K562 (cell line): ENCODE data around the gene GLP2R. TPM values are rescaled to one million over a fixed set of nuclear protein-coding genes. Genes with fewer than 3 reads are reported as not detected.

Source experiments
- ATAC-seq: fragments of 200-7000 bp; cut with Tn5 transposase; 3 replicates; pipeline ENCODE4 v1.9.1; 2020; ENCODE audit warnings: moderate library complexity
- BruUV-seq: library from RNA; stranded (reverse); fragments of 400-500 nt; replicated peaks from 2 replicates; lab custom pipeline; 2021; lab: Mats Ljungman, UMichigan
- CTCF ChIA-PET: fragments of 300-600 bp; formaldehyde crosslinking; extraction: SDS; loops from one replicate; lab custom pipeline; 2021; ENCODE audit warnings: low intra/inter-chr PET ratio; lab: Yijun Ruan, JAX
- POLR2A ChIA-PET: fragments of 300-600, 350-650 bp; sonication (Branson Sonifier 250); formaldehyde crosslinking; extraction: SDS; loops from one replicate; lab custom pipeline; 2021; ENCODE audit warnings: antibody characterized with exemption, inconsistent platforms; lab: Yijun Ruan, JAX
- DNase-seq, 4 experiments: peaks; one replicate each; pipeline versions ENCODE4 v3.0.0 to v3.0.0-alpha.2; 2011 to 2018; ENCODE audit warnings: low spot score in 3 of 4, mixed read lengths in 3 of 4; ENCODE audit errors: extremely low read depth in 1 of 4
- FAIRE-seq: peaks from 2 replicates; lab custom pipeline; 2011; peaks lifted over from hg19 to GRCh38; lab: Jason Lieb, UNC
- H2AFZ ChIP-seq: 2 replicates; pipeline ENCODE4 v1.6.0; 2011; ENCODE audit warnings: low read depth, low read length, control low read depth, inconsistent platforms
- H3K27ac ChIP-seq: fragments of 200-600 bp; 3 replicates; pipeline ENCODE4 v1.8.0; 2011; ENCODE audit warnings: low read depth, mild to moderate bottlenecking, control low read depth, inconsistent platforms, low read length, moderate library complexity, mixed read lengths; ENCODE audit errors: extremely low read depth
- H3K27me3 ChIP-seq, 2 experiments: fragments of 300-600 bp in 1 of 2; 2 replicates in 1 of 2; 3 replicates in 1 of 2; pipeline versions ENCODE4 v1.6.0 to v1.8.0; 2011; ENCODE audit warnings: inconsistent platforms in 2 of 2, low read length in 2 of 2, mild to moderate bottlenecking in 1 of 2, mixed read lengths in 1 of 2, moderate library complexity in 1 of 2; ENCODE audit not compliant: control insufficient read depth in 2 of 2, insufficient read depth in 2 of 2
- H3K36me3 ChIP-seq: fragments of 300-600 bp; 3 replicates; pipeline ENCODE4 v1.8.0; 2011; ENCODE audit warnings: mild to moderate bottlenecking, low read length, inconsistent platforms; ENCODE audit not compliant: control insufficient read depth, insufficient read depth
- H3K4me1 ChIP-seq, 2 experiments: fragments of 200-600 bp in 1 of 2; replicated peaks in 1 of 2; 2 replicates in 1 of 2; 3 replicates in 1 of 2; pipeline versions ENCODE4 v1.5.1 to v1.8.0; 2011; ENCODE audit warnings: inconsistent platforms in 2 of 2, low read length in 2 of 2, mild to moderate bottlenecking in 1 of 2, mixed read lengths in 1 of 2, moderate library complexity in 1 of 2; ENCODE audit not compliant: control insufficient read depth in 2 of 2, insufficient read depth in 2 of 2
- H3K4me2 ChIP-seq: 2 replicates; pipeline ENCODE4 v1.6.1; 2011; ENCODE audit warnings: low read length, control low read depth, inconsistent platforms, mixed read lengths; ENCODE audit not compliant: insufficient read depth
- H3K4me3 ChIP-seq: fragments of 200-600 bp; sonication (generic), shearing (Covaris generic); 2 replicates; pipeline ENCODE4 v1.5.1; 2016; ENCODE audit warnings: control low read depth, inconsistent platforms
- H3K79me2 ChIP-seq: fragments of 200-600 bp; 3 replicates; pipeline ENCODE4 v1.8.0; 2011; ENCODE audit warnings: low read length, inconsistent platforms; ENCODE audit not compliant: control insufficient read depth, insufficient read depth
- H3K9ac ChIP-seq, 2 experiments: 2 replicates each; pipeline versions ENCODE4 v1.6.0 to v1.6.1; 2011; ENCODE audit warnings: low read depth in 2 of 2, low read length in 2 of 2, control low read depth in 1 of 2, inconsistent platforms in 1 of 2, mild to moderate bottlenecking in 1 of 2, mixed read lengths in 1 of 2; ENCODE audit not compliant: insufficient read depth in 1 of 2
- H3K9me1 ChIP-seq: one replicate; pipeline ENCODE4 v1.6.0; 2011; ENCODE audit warnings: inconsistent platforms, mild to moderate bottlenecking, low read length, moderate library complexity; ENCODE audit not compliant: control insufficient read depth, insufficient read depth
- H3K9me3 ChIP-seq: replicated peaks from 2 replicates; pipeline ENCODE4 v1.5.1; 2011; ENCODE audit warnings: low read depth, low read length, inconsistent platforms; ENCODE audit not compliant: control insufficient read depth, insufficient read depth
- H4K20me1 ChIP-seq: replicated peaks from 2 replicates; pipeline ENCODE4 v1.6.1; 2011; ENCODE audit warnings: low read length, inconsistent platforms, mixed read lengths; ENCODE audit not compliant: control insufficient read depth, insufficient read depth
- CREB1 ChIP-seq, 2 experiments: sonication (generic) in 1 of 2; formaldehyde crosslinking in 1 of 2; IDR thresholded peaks; 2 replicates each; pipeline versions ENCODE4 v1.6.1 to v1.8.0; 2012 to 2022; ENCODE audit warnings: inconsistent platforms in 1 of 2, mild to moderate bottlenecking in 1 of 2, missing genetic modification reagents in 1 of 2, moderate library complexity in 1 of 2
- FOXM1 ChIP-seq, 2 experiments: fragments of 450-650 bp in 1 of 2; sonication (generic) in 1 of 2; formaldehyde crosslinking in 1 of 2; IDR thresholded peaks; 2 replicates each; pipeline versions ENCODE4 v1.6.1 to v1.9.0; 2017 to 2022; ENCODE audit warnings: low read depth in 2 of 2, mild to moderate bottlenecking in 2 of 2, missing genetic modification reagents in 1 of 2, moderate library complexity in 1 of 2
- HSF4 ChIP-seq: fragments of 250-450 bp; sonication (Bioruptor Pico); IDR thresholded peaks from 2 replicates; pipeline ENCODE4 v2.1.2; 2022; ENCODE audit warnings: mild to moderate bottlenecking, moderate library complexity, borderline replicate concordance
- LARP7 ChIP-seq: fragments of 450-650 bp; IDR thresholded peaks from 2 replicates; pipeline ENCODE4 v1.6.1; 2016
- NCOA1 ChIP-seq: fragments of 450-650 bp; IDR thresholded peaks from 2 replicates; pipeline ENCODE4 v1.6.1; 2016; ENCODE audit warnings: low read depth
- RB1 ChIP-seq: fragments of 450-650 bp; IDR thresholded peaks from 2 replicates; pipeline ENCODE4 v1.6.1; 2017; ENCODE audit warnings: low read depth, mild to moderate bottlenecking
- WGBS: fragments of 100-300 bp; shearing (Covaris generic); methylation state at CpG from one replicate; pipeline ENCODE4 v1.1.6; 2016; ENCODE audit warnings: low coverage, mixed read lengths; ENCODE audit not compliant: insufficient coverage; ENCODE audit errors: missing lambda C conversion rate; 5-methylcytosine and 5-hydroxymethylcytosine counted together
- in situ Hi-C: fragments of 300-500 bp; cut with MboI; formaldehyde crosslinking; loops from 4 replicates; pipeline ENCODE4 v1.15.0; 2018; ENCODE audit warnings: inconsistent platforms, mixed read lengths
- intact Hi-C: fragments of 100-400 bp; cut with micrococcal nuclease; formaldehyde crosslinking; loops from 2 replicates; pipeline ENCODE4 v1.14.2; 2022
- polyA plus RNA-seq, 8 experiments: library from polyadenylated mRNA; depleted of rRNA in 4 of 8; stranded (reverse) in 5 of 8; unstranded in 3 of 8; fragments of >200 nt; fragmentation: Nextera tagmentation in 2 of 8; fragmentation: Illumina TruSeq in 1 of 8; extraction: Ambion mirVana in 2 of 8; extraction: Trizol in 1 of 8; gene quantifications; 2 replicates each; pipeline versions ENCODE4 v1.2.1 to v1.2.3, GENCODE V29; 2011 to 2014; ENCODE audit warnings: inconsistent platforms in 1 of 8, missing spikeins in 1 of 8
- total RNA-seq, 7 experiments: library from RNA; depleted of rRNA in 6 of 7; stranded (reverse); fragments of >200 nt in 6 of 7; fragmentation: Illumina TruSeq in 2 of 7; extraction: Trizol in 2 of 7; gene quantifications; 2 replicates each; pipeline versions ENCODE4 v1.2.1 to v1.2.3, GENCODE V29; 2011 to 2021; ENCODE audit warnings: low replicate concordance in 1 of 7
- TF ChIP-seq, protein P1 (sequence below), 2 experiments: IDR thresholded peaks; 2 replicates each; pipeline ENCODE4 v1.6.1; 2011; ENCODE audit warnings: borderline replicate concordance in 1 of 2, control low read depth in 1 of 2, low read depth in 1 of 2, low read length in 1 of 2, mild to moderate bottlenecking in 1 of 2, mixed read lengths in 1 of 2, moderate library complexity in 1 of 2; ENCODE audit not compliant: insufficient read depth in 1 of 2, insufficient read length in 1 of 2, poor library complexity in 1 of 2, severe bottlenecking in 1 of 2; ENCODE audit errors: extremely low read depth in 1 of 2
- TF ChIP-seq, protein P2 (sequence below): sonication (generic); formaldehyde crosslinking; IDR thresholded peaks from 2 replicates; pipeline ENCODE4 v1.4.0; 2020; ENCODE audit warnings: mild to moderate bottlenecking, missing genetic modification reagents
- TF ChIP-seq, protein P3 (sequence below): sonication (generic); formaldehyde crosslinking; IDR thresholded peaks from 2 replicates; pipeline ENCODE4 v1.8.0; 2023; ENCODE audit warnings: missing genetic modification reagents, mild to moderate bottlenecking, borderline replicate concordance

The GLP2R gene
- total and polyA plus RNA-seq, 9 of the 15 experiments (the other 6 are each of a cell fraction or from before 2014, with no cell fraction given), result not detected

DNA sequence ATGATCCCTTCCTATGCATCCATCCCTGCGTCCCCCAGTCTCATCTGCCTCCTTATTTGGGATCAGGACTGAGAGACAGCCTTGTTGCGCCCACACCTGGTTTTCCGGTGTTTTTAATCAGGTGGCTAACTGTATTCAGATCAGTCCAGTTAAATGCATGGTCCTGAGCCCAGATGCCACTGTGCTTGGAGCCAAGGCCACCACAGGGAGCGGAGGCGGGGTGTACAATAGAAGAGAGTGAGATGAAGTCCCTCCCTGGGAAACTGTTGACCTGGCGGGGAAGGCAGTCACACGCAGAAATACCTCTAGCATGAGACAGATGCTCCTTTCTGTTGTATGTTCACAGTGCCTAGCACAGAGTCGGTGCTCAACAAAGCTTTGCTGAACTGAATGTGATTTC, 73.1 kb downstream of the GLP2R start (continued):
- no peak for TF ChIP-seq RB1
- no peak for TF ChIP-seq LARP7
- TF ChIP-seq, protein P1, sequence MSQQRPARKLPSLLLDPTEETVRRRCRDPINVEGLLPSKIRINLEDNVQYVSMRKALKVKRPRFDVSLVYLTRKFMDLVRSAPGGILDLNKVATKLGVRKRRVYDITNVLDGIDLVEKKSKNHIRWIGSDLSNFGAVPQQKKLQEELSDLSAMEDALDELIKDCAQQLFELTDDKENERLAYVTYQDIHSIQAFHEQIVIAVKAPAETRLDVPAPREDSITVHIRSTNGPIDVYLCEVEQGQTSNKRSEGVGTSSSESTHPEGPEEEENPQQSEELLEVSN (IDR thresholded peaks at IDR 0.05; ENCODE audit: borderline replicate concordance in 1 of 2, extremely low read depth in 1 of 2, insufficient read depth in 1 of 2, insufficient read length in 1 of 2, low read depth in 1 of 2, low read length in 1 of 2, poor library complexity in 1 of 2, severe bottlenecking in 1 of 2), result no peak
- TF ChIP-seq FOXM1 (IDR thresholded peaks at IDR 0.05; ENCODE audit: low read depth), result no peak
- TF ChIP-seq FOXM1 (CRISPR knock-in tag; IDR thresholded peaks at IDR 0.05; ENCODE audit: low read depth), result no peak
- TF ChIP-seq, all 486 proteins: peak for 0

DNA sequence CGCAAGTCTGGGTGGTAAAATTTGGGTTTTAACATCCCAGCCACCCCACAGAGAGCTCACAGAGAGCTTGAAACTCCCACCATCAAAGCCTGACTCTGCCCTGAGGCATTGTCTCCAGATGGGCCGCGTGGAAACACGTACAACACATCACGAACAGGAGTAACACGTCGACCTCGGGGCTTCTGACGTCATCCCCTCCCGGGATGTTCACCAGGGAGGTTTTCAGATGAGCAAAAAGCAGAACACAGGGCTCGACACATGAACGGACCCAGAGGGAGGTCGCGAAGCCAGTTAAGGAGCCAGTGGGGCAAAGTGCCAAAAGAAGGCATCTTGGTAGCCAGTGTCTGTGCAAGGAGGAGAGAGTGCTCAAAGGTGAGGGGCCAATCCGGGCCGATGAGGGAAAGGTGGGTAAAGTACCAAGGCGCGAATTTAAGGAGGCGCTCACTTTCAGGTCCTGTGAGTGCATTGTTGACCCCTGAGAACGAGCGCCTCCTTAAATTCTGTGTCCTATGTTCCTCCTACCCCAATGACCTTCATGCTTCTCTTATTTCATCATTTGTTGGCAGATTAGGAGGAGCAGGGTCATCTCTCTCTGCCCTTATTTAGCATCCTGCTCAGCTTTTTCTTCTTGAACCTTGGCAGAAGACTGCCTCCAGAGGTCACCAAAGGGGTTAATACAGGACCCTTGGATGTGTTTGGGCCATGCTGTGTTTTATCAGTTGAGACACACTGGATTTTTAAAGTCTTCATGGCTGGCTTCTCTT, 73.7 kb downstream of the GLP2R start:
- Histone ChIP-seq H3K4me3 (no peak overlapping the region), H3K27ac (no peak overlapping the region), H3K27me3 (peaks cover 0 to 5% of the 10 kb centered on the region in 2 experiments; a peak in 2 of 5 replicates), H2AFZ (no peak overlapping the region), H3K9me1 (no peaks in the 10 kb centered on the region), H3K9ac (no peak overlapping the region), H3K4me2 (no peak overlapping the region), H3K4me1 (no peaks in the 10 kb centered on the region), H3K36me3 (no peaks in the 10 kb centered on the region), H3K79me2 (no peaks in the 10 kb centered on the region), H3K9me3 (no peaks in the 10 kb centered on the region), H4K20me1 (no peaks in the 10 kb centered on the region)
- ChIA-PET CTCF (no interaction called here), POLR2A (no interaction called here)
- no TSS peak for BruUV-seq
- in situ Hi-C loops, result no loop called here
- no peak for FAIRE-seq
- WGBS, result 0% methylated on average over 17 of the region's 21 CpGs
- ATAC-seq, result no peak
- no peak for DNase-seq
- intact Hi-C loops, result no loop called here
- TF ChIP-seq CREB1 (IDR thresholded peaks at IDR 0.05) (no peak), CREB1 (CRISPR knock-in tag; IDR thresholded peaks at IDR 0.05) (no peak), NCOA1 (no peak), HSF4 (no peak)
- TF ChIP-seq, protein P2, sequence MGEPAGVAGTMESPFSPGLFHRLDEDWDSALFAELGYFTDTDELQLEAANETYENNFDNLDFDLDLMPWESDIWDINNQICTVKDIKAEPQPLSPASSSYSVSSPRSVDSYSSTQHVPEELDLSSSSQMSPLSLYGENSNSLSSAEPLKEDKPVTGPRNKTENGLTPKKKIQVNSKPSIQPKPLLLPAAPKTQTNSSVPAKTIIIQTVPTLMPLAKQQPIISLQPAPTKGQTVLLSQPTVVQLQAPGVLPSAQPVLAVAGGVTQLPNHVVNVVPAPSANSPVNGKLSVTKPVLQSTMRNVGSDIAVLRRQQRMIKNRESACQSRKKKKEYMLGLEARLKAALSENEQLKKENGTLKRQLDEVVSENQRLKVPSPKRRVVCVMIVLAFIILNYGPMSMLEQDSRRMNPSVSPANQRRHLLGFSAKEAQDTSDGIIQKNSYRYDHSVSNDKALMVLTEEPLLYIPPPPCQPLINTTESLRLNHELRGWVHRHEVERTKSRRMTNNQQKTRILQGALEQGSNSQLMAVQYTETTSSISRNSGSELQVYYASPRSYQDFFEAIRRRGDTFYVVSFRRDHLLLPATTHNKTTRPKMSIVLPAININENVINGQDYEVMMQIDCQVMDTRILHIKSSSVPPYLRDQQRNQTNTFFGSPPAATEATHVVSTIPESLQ (CRISPR knock-in tag), result no peak
- TF ChIP-seq, protein P3, sequence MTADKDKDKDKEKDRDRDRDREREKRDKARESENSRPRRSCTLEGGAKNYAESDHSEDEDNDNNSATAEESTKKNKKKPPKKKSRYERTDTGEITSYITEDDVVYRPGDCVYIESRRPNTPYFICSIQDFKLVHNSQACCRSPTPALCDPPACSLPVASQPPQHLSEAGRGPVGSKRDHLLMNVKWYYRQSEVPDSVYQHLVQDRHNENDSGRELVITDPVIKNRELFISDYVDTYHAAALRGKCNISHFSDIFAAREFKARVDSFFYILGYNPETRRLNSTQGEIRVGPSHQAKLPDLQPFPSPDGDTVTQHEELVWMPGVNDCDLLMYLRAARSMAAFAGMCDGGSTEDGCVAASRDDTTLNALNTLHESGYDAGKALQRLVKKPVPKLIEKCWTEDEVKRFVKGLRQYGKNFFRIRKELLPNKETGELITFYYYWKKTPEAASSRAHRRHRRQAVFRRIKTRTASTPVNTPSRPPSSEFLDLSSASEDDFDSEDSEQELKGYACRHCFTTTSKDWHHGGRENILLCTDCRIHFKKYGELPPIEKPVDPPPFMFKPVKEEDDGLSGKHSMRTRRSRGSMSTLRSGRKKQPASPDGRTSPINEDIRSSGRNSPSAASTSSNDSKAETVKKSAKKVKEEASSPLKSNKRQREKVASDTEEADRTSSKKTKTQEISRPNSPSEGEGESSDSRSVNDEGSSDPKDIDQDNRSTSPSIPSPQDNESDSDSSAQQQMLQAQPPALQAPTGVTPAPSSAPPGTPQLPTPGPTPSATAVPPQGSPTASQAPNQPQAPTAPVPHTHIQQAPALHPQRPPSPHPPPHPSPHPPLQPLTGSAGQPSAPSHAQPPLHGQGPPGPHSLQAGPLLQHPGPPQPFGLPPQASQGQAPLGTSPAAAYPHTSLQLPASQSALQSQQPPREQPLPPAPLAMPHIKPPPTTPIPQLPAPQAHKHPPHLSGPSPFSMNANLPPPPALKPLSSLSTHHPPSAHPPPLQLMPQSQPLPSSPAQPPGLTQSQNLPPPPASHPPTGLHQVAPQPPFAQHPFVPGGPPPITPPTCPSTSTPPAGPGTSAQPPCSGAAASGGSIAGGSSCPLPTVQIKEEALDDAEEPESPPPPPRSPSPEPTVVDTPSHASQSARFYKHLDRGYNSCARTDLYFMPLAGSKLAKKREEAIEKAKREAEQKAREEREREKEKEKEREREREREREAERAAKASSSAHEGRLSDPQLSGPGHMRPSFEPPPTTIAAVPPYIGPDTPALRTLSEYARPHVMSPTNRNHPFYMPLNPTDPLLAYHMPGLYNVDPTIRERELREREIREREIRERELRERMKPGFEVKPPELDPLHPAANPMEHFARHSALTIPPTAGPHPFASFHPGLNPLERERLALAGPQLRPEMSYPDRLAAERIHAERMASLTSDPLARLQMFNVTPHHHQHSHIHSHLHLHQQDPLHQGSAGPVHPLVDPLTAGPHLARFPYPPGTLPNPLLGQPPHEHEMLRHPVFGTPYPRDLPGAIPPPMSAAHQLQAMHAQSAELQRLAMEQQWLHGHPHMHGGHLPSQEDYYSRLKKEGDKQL (CRISPR knock-in tag), result no peak
